ENCODE measurements around the gene ZNF597. TPM values are rescaled to one million over a fixed set of nuclear protein-coding genes. Genes with fewer than 3 reads are reported as not detected.

ZNF597 gene
- total RNA-seq, 1 experiment from 2014 or later, result 3.5 TPM

- H2BK120ac ChIP-seq (ENCODE audit: low read depth, low read length, poor library complexity, severe bottlenecking), result no peak overlapping the region
- H2BK15ac ChIP-seq (ENCODE audit: low read depth, low read length), result no peak overlapping the region
- no peak overlapping the region for H3K4ac ChIP-seq (ENCODE audit: low read depth, low read length)
- H2BK12ac ChIP-seq (ENCODE audit: insufficient read length, low read depth, low read length), result no peak overlapping the region
- H3K9me3 ChIP-seq (ENCODE audit: control insufficient read depth, low read depth, low read length), result peaks cover 35% of the 10 kb centered on the region
- H3K4me1 ChIP-seq (ENCODE audit: insufficient read depth, low read length), result no peaks in the 10 kb centered on the region
- no peak overlapping the region for H3K56ac ChIP-seq (ENCODE audit: insufficient read length, low read depth, low read length)
- no peaks in the 10 kb centered on the region for H3K23me2 ChIP-seq (ENCODE audit: insufficient read length, low read depth, low read length, poor library complexity, severe bottlenecking)
- H3K27ac ChIP-seq (ENCODE audit: insufficient read length, low read depth, low read length), result no peak overlapping the region
- no peak for DNase-seq
- no peak overlapping the region for H3T11ph ChIP-seq (ENCODE audit: low read length)
- no peaks in the 10 kb centered on the region for H3K27me3 ChIP-seq (ENCODE audit: insufficient read depth, low read length)
- no peaks in the 10 kb centered on the region; the same call in 1 of the 2 replicates for H3K79me2 ChIP-seq (ENCODE audit: insufficient read depth, low read length)
- Mint-ChIP-seq H3K27ac (no peak overlapping the region), H3K9me3 (peaks cover 49 to 60% of the 10 kb centered on the region in 2 experiments), H3K36me3 (ENCODE audit: insufficient read depth in 1 of 3, low read depth in 3 of 3) (peaks cover 83 to 85% (median 85%) of the 10 kb centered on the region in 3 experiments), H3K27me3 (ENCODE audit: low read depth) (no peaks in the 10 kb centered on the region; the same call in 1 of the 2 replicates), H3K4me1 (no peaks in the 10 kb centered on the region), H3K4me3 (no peak overlapping the region)
- H2BK20ac ChIP-seq (ENCODE audit: low read depth, low read length, poor library complexity, severe bottlenecking), result no peak overlapping the region
- no peak overlapping the region for H3K23ac ChIP-seq (ENCODE audit: insufficient read length, low read depth, low read length)
- no peak overlapping the region for H2AFZ ChIP-seq (ENCODE audit: low read length)
- H4K91ac ChIP-seq (ENCODE audit: insufficient read length, low read depth, low read length), result no peak overlapping the region
- no peaks in the 10 kb centered on the region for H4K20me1 ChIP-seq (ENCODE audit: control insufficient read depth, insufficient read depth, insufficient read length)
- no peak overlapping the region for H2AK5ac ChIP-seq (ENCODE audit: insufficient read length, low read length)
- H3K79me1 ChIP-seq (ENCODE audit: insufficient read depth, low read depth, low read length, poor library complexity, severe bottlenecking), result no peaks in the 10 kb centered on the region
- H2BK5ac ChIP-seq (ENCODE audit: insufficient read length, low read length), result no peak overlapping the region
- no peak overlapping the region for H4K8ac ChIP-seq (replicated peaks; ENCODE audit: insufficient read length, low read depth, low read length)
- H3K18ac ChIP-seq (ENCODE audit: insufficient read length, low read depth, low read length), result no peak overlapping the region
- TF ChIP-seq CTCF (conservative IDR thresholded peaks at IDR 0.05), result no peak
- WGBS (ENCODE audit: extremely low coverage, insufficient read length, low lambda C conversion rate), result no CpG with 5 or more reads among the region's 6 CpGs
- no peak overlapping the region for H3K14ac ChIP-seq (ENCODE audit: insufficient read depth, low read length)
- H3K4me2 ChIP-seq (ENCODE audit: insufficient read depth, insufficient read length, low read length), result no peak overlapping the region
- H3K9ac ChIP-seq (ENCODE audit: extremely low read depth, insufficient read length, low read length), result no peak overlapping the region
- no peak overlapping the region for H4K5ac ChIP-seq (ENCODE audit: insufficient read length, low read depth, low read length)
These were observed 55.0 kb downstream of the ZNF597 start for GRCh38 chr16:3388325-3388724.

All from H9 (cell line).